GM12891 (cell line): ENCODE results near the gene PCGF3.

Experiments
- POLR2A ChIP-seq: IDR thresholded peaks from 2 replicates; pipeline ENCODE4 v1.6.1; 2011; ENCODE audit warnings: low read depth, low read length, control low read depth
- POLR2AphosphoS5 ChIP-seq: IDR thresholded peaks from 2 replicates; pipeline ENCODE4 v1.6.1; 2011; ENCODE audit warnings: low read depth, low read length, control low read depth
- POU2F2 ChIP-seq: IDR thresholded peaks from 2 replicates; pipeline ENCODE4 v1.6.1; 2011; ENCODE audit warnings: low read depth, mild to moderate bottlenecking, control low read depth, low read length, moderate library complexity

DNA sequence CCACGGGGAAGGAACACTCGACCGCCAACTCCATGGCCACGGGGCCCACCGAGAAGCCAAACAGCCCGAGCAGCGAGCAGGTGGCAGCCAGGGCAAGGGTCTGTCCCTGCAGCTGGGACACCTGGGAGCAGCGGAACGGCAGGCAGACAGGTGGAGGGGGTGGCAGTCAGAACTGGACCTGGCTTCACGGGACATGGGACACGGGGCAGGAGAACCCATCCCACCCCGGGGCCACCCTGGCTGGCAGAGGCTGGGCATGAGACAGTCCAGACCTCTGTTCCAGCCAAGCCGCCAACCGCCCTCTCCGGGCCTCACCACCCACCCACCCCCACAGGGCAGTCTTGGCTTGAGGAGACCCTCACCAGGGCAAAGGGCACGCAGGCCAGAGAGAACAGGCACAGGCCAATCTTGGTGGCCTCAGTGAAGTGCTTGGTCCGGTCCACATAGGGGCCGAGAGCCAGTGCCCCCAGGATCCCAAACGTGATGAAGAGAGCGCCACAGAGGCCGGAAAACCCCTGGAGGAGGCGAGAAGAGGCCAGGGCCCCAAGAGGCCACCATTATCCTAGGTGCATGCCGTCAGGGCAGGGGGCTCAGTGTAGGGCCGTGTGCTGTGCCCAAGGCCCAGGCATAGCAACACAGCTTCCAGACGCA, 22.3 kb upstream of the PCGF3 start:
- no peak for TF ChIP-seq POU2F2
- TF ChIP-seq POLR2A, result no peak
- no peak for TF ChIP-seq POLR2AphosphoS5
